Activated CD4-positive, CD25-positive, alpha-beta regulatory T cell treated with anti-CD3 and anti-CD28 coated beads, Interleukin-2, amount 50 U/mL, for 72 hours (primary cell): ENCODE data around the gene SERHL2.
"Not testable (repeated sequence)": the region's sequence is repeated elsewhere in the genome, so short reads cannot be mapped to it uniquely, and the experiment has no call there.

Experiments
- DNase-seq: peaks from one replicate; pipeline ENCODE4 v3.0.0; 2021

The SERHL2 gene

DNA sequence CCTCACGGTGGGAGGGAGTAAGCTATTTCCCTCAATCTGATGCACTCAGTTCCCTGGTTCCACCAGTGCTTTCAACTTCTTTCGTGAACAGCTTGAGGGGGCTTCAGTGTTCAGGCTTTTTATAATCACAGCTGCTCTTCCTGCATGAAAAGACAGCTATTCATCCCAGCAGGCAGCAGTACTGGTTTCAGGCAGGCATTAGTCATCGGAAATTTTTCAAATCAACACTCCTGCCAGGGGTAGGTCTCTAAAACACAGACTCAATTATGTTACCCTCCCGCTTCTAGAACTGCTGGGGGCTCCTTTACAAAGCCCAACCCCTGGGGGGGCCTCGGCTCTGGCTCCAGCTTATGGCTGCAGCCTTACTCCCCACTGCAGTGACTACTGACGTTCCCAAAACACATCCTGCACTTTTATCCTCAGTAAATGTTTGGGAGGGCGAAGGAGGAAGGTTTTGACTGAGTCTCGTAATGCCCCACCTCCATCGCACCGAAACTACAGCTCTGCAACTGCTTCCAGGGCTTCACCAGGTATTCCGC lies 55.1 kb downstream of the SERHL2 start:
- DNase-seq: no peak

GRCh38 chr22:42610186-42610585 lies 56.4 kb downstream of the SERHL2 start:
- no peak for DNase-seq

GRCh38 chr22:42611051-42611450 lies 57.3 kb downstream of the SERHL2 start:
- DNase-seq: no peak

GRCh38 chr22:42612336-42612735 lies 58.6 kb downstream of the SERHL2 start:
- DNase-seq: no peak

GRCh38 chr22:42613872-42614301 lies 60.1 kb downstream of the SERHL2 start:
- DNase-seq: no peak

DNA sequence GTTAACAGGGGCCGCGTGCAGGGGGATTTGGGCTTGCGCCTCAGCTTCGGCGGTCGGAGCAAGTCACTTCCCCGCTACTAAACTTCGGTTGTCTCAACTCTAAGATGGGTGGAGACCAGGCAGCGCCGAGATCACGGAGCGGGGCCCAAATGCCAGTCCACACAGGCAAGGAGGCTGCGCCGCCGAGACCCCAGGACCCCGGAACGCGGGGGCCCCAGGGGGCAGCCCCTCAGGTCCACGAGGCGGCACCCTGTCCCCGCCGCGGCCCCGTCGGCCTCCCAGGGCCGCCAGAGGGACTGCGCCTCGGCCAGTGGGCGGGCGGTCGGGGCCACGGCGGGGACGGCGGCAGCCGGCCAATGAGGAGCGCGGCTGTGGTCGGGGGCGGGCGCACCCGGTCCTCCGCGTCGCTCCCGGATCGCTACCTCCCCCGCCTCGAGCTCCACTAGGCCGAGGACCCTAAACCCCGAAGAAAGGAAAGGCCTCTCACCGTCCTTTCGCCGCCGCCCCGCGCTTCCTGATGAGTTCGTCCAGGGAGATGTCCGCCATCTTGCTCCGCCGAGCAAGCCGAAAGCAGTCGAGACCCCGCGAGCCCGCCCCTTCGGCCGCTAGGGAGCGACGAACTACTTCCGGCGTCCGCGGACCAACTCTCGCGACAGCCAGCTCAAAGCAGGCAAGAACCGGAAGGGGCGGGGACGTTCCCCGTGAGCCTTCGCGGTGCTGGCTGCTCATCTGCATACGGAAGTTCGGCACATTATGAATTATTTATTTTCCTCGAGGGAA lies 60.7 kb downstream of the SERHL2 start, which contains the start of gene POLDIP3:
TSS of gene POLDIP3 (minus strand) at position 572 of the 780 bp plus-strand sequence. CDS start at position 546, 26 bp downstream.
- DNase-seq: peak; percentile 98

- peak; percentile 82 for DNase-seq
Observed at GRCh38 chr22:42615092-42615859, 61.5 kb downstream of the SERHL2 start.

DNA sequence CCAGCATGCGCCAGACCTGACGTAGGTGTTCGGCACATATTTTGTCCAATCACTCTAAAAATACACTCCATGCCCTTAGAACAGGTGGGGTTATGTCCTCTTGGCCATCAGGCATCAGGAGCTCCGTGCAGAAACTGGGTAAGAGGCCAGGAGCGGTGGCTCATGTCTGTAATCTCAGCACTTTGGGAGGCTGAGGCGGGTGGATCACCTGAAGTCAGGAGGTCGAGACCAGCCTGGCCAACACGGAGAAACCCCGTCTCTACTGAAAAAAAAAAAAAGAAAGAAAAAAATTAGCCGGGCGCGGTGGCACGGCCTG lies 62.1 kb downstream of the SERHL2 start:
- not testable (repeated sequence) for DNase-seq

GRCh38 chr22:42617155-42617983 lies 63.6 kb downstream of the SERHL2 start:
- DNase-seq: no peak

- no peak for DNase-seq
Observed at GRCh38 chr22:42619261-42620063, 65.7 kb downstream of the SERHL2 start.

DNA sequence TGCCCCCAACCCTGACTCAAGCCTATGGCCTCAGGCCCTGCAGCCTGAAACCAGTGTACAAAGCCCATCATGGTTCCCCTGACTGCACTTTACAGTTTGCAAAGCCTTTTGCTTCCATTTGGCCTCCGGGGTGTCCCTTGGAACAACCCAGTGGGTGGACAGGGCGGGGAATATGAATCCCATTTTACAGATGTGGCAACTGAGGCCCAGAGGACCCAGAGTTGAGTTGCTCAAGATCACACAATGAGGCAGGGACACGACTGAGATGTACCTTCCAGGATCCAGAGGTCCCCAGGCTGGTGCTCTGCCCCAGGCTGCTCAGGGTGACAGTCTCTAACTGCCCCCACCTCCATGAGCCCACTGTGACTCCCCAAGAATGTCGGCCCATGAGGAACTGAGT lies 66.3 kb downstream of the SERHL2 start:
- DNase-seq: no peak

- DNase-seq: peak; percentile 65
Observed at GRCh38 chr22:42621505-42622002, 67.8 kb downstream of the SERHL2 start.

DNA sequence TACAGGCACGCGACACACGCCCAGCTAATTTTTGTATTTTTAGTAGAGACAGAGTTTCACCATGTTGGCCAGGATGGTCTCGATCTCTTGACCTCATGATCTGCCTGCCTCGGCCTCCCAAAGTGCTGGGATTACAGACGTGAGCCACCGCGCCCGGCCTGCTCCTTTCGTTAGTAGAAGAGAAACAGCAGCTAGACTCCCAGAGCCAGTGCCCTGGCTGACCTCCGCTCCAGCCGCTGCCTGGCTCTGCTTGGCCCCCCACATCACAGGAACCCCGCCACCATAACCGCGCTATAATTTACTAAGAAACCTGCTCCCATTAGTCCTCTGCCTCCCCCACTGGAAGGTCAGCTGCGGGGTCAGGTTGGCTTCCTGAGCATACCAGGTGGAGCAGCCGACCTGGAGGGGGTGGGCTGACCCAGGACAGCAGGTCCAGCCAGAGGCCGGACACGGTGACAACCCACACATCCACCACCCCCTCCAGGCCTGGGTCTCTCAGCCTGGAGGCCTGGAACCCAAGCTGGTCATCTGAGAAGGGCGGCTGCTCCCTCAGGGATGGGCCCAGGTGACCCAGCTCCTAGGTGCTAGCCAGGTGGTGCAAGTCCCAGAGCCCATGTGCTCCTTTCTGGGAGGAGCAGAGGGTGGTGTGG lies 68.4 kb downstream of the SERHL2 start:
- no peak for DNase-seq

DNA sequence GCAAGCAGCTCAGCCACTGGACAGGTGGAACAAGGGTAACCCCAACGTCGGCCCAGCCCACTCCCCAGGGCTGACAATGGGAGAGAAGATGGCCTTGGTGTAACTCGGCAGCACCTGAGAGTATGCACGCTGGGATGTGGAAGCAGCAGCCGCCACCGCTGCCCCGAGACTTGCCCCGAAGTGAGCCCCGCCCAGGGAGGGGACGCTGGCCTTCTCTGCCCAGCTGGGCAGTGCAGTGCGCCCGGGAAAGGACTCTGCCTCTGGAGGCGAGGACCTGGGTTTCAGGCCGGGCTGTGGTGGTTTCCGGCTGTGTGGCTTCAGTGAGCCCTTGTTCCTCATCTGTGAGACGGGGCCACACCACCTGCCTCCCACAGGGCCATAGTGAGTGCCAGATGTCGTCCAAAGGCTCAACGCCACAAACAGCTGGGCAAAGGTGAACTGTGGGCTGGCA lies 69.6 kb downstream of the SERHL2 start:
- DNase-seq: no peak
